GM12878 (cell line): ENCODE results near the gene CELF2. TPM values are rescaled to one million over a fixed set of nuclear protein-coding genes. Genes with fewer than 3 reads are reported as not detected.
A peak's percentile ranks its signal among the peaks of the same experiment; 100 is the strongest.

Experiments used
- ATF7 ChIP-seq: fragments of 450-650 bp; IDR thresholded peaks from 2 replicates; pipeline ENCODE4 v1.6.1; 2016; ENCODE audit warnings: low read depth, mild to moderate bottlenecking
- BHLHE40 ChIP-seq, 2 experiments: fragments of 450-650 bp in 1 of 2; IDR thresholded peaks; 2 replicates each; pipeline ENCODE4 v1.6.1; 2011 to 2017; ENCODE audit warnings: low read depth in 2 of 2, borderline replicate concordance in 1 of 2, improper control_type of control experiment in 1 of 2, low read length in 1 of 2, mild to moderate bottlenecking in 1 of 2
- BRCA1 ChIP-seq: IDR thresholded peaks from 2 replicates; pipeline ENCODE4 v1.6.1; 2011; ENCODE audit warnings: low read depth, low read length, improper control_type of control experiment
- CHD1 ChIP-seq: IDR thresholded peaks from 2 replicates; pipeline ENCODE4 v1.6.1; 2012; ENCODE audit warnings: low read depth, low read length, improper control_type of control experiment
- CREB1 ChIP-seq: IDR thresholded peaks from 2 replicates; pipeline ENCODE4 v1.6.1; 2012; ENCODE audit warnings: low read depth, mild to moderate bottlenecking, inconsistent platforms
- ESRRA ChIP-seq: IDR thresholded peaks from 2 replicates; pipeline ENCODE4 v1.6.1; 2012; ENCODE audit warnings: mild to moderate bottlenecking, low read length, improper control_type of control experiment
- ETV6 ChIP-seq, 2 experiments: fragments of 450-650 bp in 1 of 2; IDR thresholded peaks in 1 of 2; conservative IDR thresholded peaks in 1 of 2; 2 replicates each; pipeline ENCODE4 v1.6.1; 2014; ENCODE audit warnings: antibody characterized with exemption in 1 of 2, borderline replicate concordance in 1 of 2, low read depth in 1 of 2, mild to moderate bottlenecking in 1 of 2, moderate library complexity in 1 of 2
- GABPA ChIP-seq: IDR thresholded peaks from 2 replicates; pipeline ENCODE4 v1.6.1; 2014; ENCODE audit warnings: antibody characterized with exemption, low read depth, mild to moderate bottlenecking, inconsistent platforms
- GATAD2B ChIP-seq: fragments of 450-650 bp; conservative IDR thresholded peaks from 2 replicates; pipeline ENCODE4 v1.6.1; 2017; ENCODE audit warnings: low read depth, mild to moderate bottlenecking, moderate library complexity
- HDAC2 ChIP-seq: fragments of 200-600 bp; sonication (generic); IDR thresholded peaks from 2 replicates; pipeline ENCODE4 v1.6.1; 2017
- HDAC6 ChIP-seq: fragments of 200-600 bp; sonication (generic); IDR thresholded peaks from one replicate; pipeline ENCODE4 v1.8.0; 2017; ENCODE audit warnings: antibody characterized with exemption; ENCODE audit not compliant: unreplicated experiment
- IRF3 ChIP-seq: fragments of 450-650 bp; IDR thresholded peaks from 2 replicates; pipeline ENCODE4 v1.6.1; 2014; ENCODE audit warnings: mild to moderate bottlenecking
- KAT2A ChIP-seq: conservative IDR thresholded peaks from 2 replicates; pipeline ENCODE4 v1.6.1; 2011; ENCODE audit warnings: low read depth, low read length; ENCODE audit not compliant: control insufficient read depth
- NFYB ChIP-seq: IDR thresholded peaks from 2 replicates; pipeline ENCODE4 v1.6.1; 2011; ENCODE audit warnings: low read depth, mild to moderate bottlenecking, low read length, improper control_type of control experiment, moderate library complexity; ENCODE audit not compliant: insufficient read depth
- RBBP5 ChIP-seq: fragments of 200-600 bp; sonication (generic); conservative IDR thresholded peaks from 2 replicates; pipeline ENCODE4 v1.6.1; 2016
- SIX5 ChIP-seq: IDR thresholded peaks from 2 replicates; pipeline ENCODE4 v1.6.1; 2011; ENCODE audit warnings: mild to moderate bottlenecking, low read depth, low read length, moderate library complexity; ENCODE audit not compliant: severe bottlenecking
- SPI1 ChIP-seq: IDR thresholded peaks from 2 replicates; pipeline ENCODE4 v1.6.1; 2011; ENCODE audit warnings: low read depth, mild to moderate bottlenecking, low read length, moderate library complexity, borderline replicate concordance; ENCODE audit not compliant: insufficient read depth
- SRF ChIP-seq, 2 experiments: IDR thresholded peaks; 2 replicates each; pipeline ENCODE4 v1.6.1; 2011; ENCODE audit warnings: low read depth in 2 of 2, low read length in 2 of 2, mild to moderate bottlenecking in 1 of 2, moderate library complexity in 1 of 2
- STAT3 ChIP-seq: IDR thresholded peaks from 2 replicates; pipeline ENCODE4 v1.6.1; 2011; ENCODE audit warnings: low read depth, low read length, improper control_type of control experiment
- YBX1 ChIP-seq: fragments of 450-650 bp; IDR thresholded peaks from 2 replicates; pipeline ENCODE4 v1.6.1; 2016; ENCODE audit warnings: antibody characterized with exemption
- ZBED1 ChIP-seq: IDR thresholded peaks from 2 replicates; pipeline ENCODE4 v1.6.1; 2016; ENCODE audit warnings: borderline replicate concordance
- ZBTB11 ChIP-seq: fragments of 450-650 bp; formaldehyde crosslinking; IDR thresholded peaks from 2 replicates; pipeline ENCODE4 v1.5.0; 2022; ENCODE audit warnings: mild to moderate bottlenecking, missing genetic modification characterization
- polyA plus RNA-seq, 11 experiments: library from polyadenylated mRNA; depleted of rRNA in 4 of 11; unstranded in 6 of 11; stranded (reverse) in 5 of 11; fragments of >200 nt; fragmentation: Nextera tagmentation in 4 of 11; fragmentation: Illumina TruSeq in 1 of 11; extraction: Ambion mirVana in 4 of 11; extraction: Trizol in 1 of 11; gene quantifications; 1 replicate in 1 of 11; 2 replicates in 10 of 11; pipeline versions ENCODE4 v1.2.1 to v1.2.3, GENCODE V29; 2011 to 2016; ENCODE audit warnings: inconsistent platforms in 2 of 11, missing spikeins in 2 of 11, low read depth in 1 of 11
- total RNA-seq, 4 experiments: library from RNA; depleted of rRNA in 3 of 4; stranded (reverse); fragments of >200 nt in 3 of 4; fragmentation: Illumina TruSeq in 1 of 4; extraction: Trizol in 1 of 4; gene quantifications; 2 replicates each; pipeline versions ENCODE4 v1.2.1 to v1.2.3, GENCODE V29; 2013 to 2021
- TF ChIP-seq, protein P1 (sequence below): fragments of 450-650 bp; IDR thresholded peaks from 2 replicates; pipeline ENCODE4 v1.6.1; 2017; ENCODE audit warnings: mild to moderate bottlenecking, moderate library complexity

Gene CELF2
- total and polyA plus RNA-seq, 10 of the 15 experiments (the other 5 are each of a cell fraction or from before 2014, with no cell fraction given) = 20.8 to 129 (median 86.3) TPM

- TF ChIP-seq IRF3 = no peak
- TF ChIP-seq BRCA1 = no peak
- no peak for TF ChIP-seq CREB1
- no peak for TF ChIP-seq SIX5
- TF ChIP-seq, protein P1, sequence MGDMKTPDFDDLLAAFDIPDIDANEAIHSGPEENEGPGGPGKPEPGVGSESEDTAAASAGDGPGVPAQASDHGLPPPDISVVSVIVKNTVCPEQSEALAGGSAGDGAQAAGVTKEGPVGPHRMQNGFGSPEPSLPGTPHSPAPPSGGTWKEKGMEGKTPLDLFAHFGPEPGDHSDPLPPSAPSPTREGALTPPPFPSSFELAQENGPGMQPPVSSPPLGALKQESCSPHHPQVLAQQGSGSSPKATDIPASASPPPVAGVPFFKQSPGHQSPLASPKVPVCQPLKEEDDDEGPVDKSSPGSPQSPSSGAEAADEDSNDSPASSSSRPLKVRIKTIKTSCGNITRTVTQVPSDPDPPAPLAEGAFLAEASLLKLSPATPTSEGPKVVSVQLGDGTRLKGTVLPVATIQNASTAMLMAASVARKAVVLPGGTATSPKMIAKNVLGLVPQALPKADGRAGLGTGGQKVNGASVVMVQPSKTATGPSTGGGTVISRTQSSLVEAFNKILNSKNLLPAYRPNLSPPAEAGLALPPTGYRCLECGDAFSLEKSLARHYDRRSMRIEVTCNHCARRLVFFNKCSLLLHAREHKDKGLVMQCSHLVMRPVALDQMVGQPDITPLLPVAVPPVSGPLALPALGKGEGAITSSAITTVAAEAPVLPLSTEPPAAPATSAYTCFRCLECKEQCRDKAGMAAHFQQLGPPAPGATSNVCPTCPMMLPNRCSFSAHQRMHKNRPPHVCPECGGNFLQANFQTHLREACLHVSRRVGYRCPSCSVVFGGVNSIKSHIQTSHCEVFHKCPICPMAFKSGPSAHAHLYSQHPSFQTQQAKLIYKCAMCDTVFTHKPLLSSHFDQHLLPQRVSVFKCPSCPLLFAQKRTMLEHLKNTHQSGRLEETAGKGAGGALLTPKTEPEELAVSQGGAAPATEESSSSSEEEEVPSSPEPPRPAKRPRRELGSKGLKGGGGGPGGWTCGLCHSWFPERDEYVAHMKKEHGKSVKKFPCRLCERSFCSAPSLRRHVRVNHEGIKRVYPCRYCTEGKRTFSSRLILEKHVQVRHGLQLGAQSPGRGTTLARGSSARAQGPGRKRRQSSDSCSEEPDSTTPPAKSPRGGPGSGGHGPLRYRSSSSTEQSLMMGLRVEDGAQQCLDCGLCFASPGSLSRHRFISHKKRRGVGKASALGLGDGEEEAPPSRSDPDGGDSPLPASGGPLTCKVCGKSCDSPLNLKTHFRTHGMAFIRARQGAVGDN = peak; percentile 92
- TF ChIP-seq STAT3 = no peak
- peak; percentile 90 for TF ChIP-seq SPI1
- TF ChIP-seq ATF7 = peak; percentile 79
- no peak for TF ChIP-seq ESRRA
- TF ChIP-seq YBX1 = no peak
- TF ChIP-seq NFYB = no peak
- TF ChIP-seq ZBED1 = peak; percentile 83; the same call in 1 of the 2 replicates
- TF ChIP-seq BHLHE40 (IDR thresholded peaks at IDR 0.05; ENCODE audit: borderline replicate concordance in 1 of 2, low read depth in 2 of 2, low read length in 1 of 2) = peak; percentile 26 to 60; a peak in 3 of 4 replicates
- TF ChIP-seq ETV6 (conservative IDR thresholded peaks at IDR 0.05 in 1 of 2, IDR thresholded peaks at IDR 0.05 in 1 of 2; ENCODE audit: borderline replicate concordance in 1 of 2, low read depth in 1 of 2) = peak in 1 of 2 experiments; percentile 70; a peak in 2 of 4 replicates
- no peak for TF ChIP-seq RBBP5
- TF ChIP-seq GABPA = no peak
- TF ChIP-seq CHD1 = peak; percentile 81; the same call in 1 of the 2 replicates
- 0 out of 4 replicates have a peak, but pooled peaks of 1 of the 2 experiments have one; percentile 3 for TF ChIP-seq SRF (IDR thresholded peaks at IDR 0.05; ENCODE audit: low read depth in 2 of 2, low read length in 2 of 2)
- TF ChIP-seq HDAC6 = no peak
- TF ChIP-seq GATAD2B = peak; percentile 78
- no peak for TF ChIP-seq HDAC2
- TF ChIP-seq ZBTB11 (CRISPR knock-in tag) = no peak
- TF ChIP-seq KAT2A = no peak
These were observed 229.2 kb downstream of the CELF2 start (continued) for GRCh38 chr10:11246752-11247467.
